H1 (cell line): ENCODE measurements around the gene MBLAC2. TPM values are rescaled to one million over a fixed set of nuclear protein-coding genes. Genes with fewer than 3 reads are reported as not detected.

Experiments
- BACH1 ChIP-seq: IDR thresholded peaks from 2 replicates; pipeline ENCODE4 v1.6.1; 2012; ENCODE audit warnings: low read length, improper control_type of control experiment
- CBX8 ChIP-seq: fragments of 300-800, 300-1000 bp; sonication (generic); IDR thresholded peaks from 2 replicates; pipeline ENCODE4 v1.7.1; 2016; ENCODE audit warnings: low read depth, low read length, borderline replicate concordance
- CHD2 ChIP-seq: IDR thresholded peaks from 2 replicates; pipeline ENCODE4 v1.6.1; 2012; ENCODE audit warnings: low read length, improper control_type of control experiment
- CTBP2 ChIP-seq: IDR thresholded peaks from 2 replicates; pipeline ENCODE4 v1.7.0; 2011; ENCODE audit warnings: borderline replicate concordance, mild to moderate bottlenecking, moderate library complexity, mixed read lengths, low read length; ENCODE audit not compliant: insufficient read depth, insufficient read length
- FOSL1 ChIP-seq: IDR thresholded peaks from 2 replicates; pipeline ENCODE4 v1.6.1; 2011; ENCODE audit warnings: mild to moderate bottlenecking, low read depth, low read length, moderate library complexity; ENCODE audit not compliant: insufficient read depth
- JUND ChIP-seq: IDR thresholded peaks from 2 replicates; pipeline ENCODE4 v1.6.1; 2011; ENCODE audit warnings: mild to moderate bottlenecking, improper control_type of control experiment, low read length
- MAX ChIP-seq: IDR thresholded peaks from 2 replicates; pipeline ENCODE4 v1.6.1; 2012; ENCODE audit warnings: inconsistent platforms
- SIN3A ChIP-seq, 2 experiments: IDR thresholded peaks in 1 of 2; conservative IDR thresholded peaks in 1 of 2; 2 replicates each; pipeline ENCODE4 v1.6.1; 2011 to 2012; ENCODE audit warnings: low read length in 2 of 2, improper control_type of control experiment in 1 of 2, low read depth in 1 of 2, mild to moderate bottlenecking in 1 of 2
- SIRT6 ChIP-seq: IDR thresholded peaks from one replicate; pipeline ENCODE4 v1.7.1; 2012; ENCODE audit warnings: low read length, inconsistent platforms
- SP1 ChIP-seq: IDR thresholded peaks from 2 replicates; pipeline ENCODE4 v1.6.1; 2011; ENCODE audit warnings: low read depth, low read length
- TEAD4 ChIP-seq: IDR thresholded peaks from 2 replicates; pipeline ENCODE4 v1.6.1; 2012; ENCODE audit warnings: low read depth, low read length, inconsistent platforms, mixed read lengths
- polyA plus RNA-seq, 7 experiments: library from polyadenylated mRNA; depleted of rRNA in 3 of 7; stranded (reverse) in 5 of 7; unstranded in 2 of 7; fragments of >200 nt in 5 of 7; fragments of 200-250 nt in 2 of 7; gene quantifications; 1 replicate in 5 of 7; 2 replicates in 1 of 7; 4 replicates in 1 of 7; pipeline versions ENCODE4 v1.2.1 to v1.2.3, GENCODE V29; 2011 to 2013; ENCODE audit warnings: missing spikeins in 2 of 7, mixed read lengths in 2 of 7
- total RNA-seq: library from RNA; stranded (reverse); fragmentation: NEBNext Ultra II Directional; extraction: Animal tissue kit (Norgen Biotek cat#: 25700); gene quantifications from 2 replicates; pipeline ENCODE4 v1.2.1, GENCODE V29; 2021
- TF ChIP-seq, protein P1 (sequence below): IDR thresholded peaks from 2 replicates; pipeline ENCODE4 v1.6.1; 2012; ENCODE audit warnings: low read length, inconsistent platforms
- TF ChIP-seq, protein P2 (sequence below): IDR thresholded peaks from 2 replicates; pipeline ENCODE4 v1.6.1; 2011; ENCODE audit warnings: low read depth, mild to moderate bottlenecking, low read length; ENCODE audit not compliant: insufficient read depth
- TF ChIP-seq, protein P3 (sequence below): IDR thresholded peaks from 2 replicates; pipeline ENCODE4 v1.6.1; 2011; ENCODE audit warnings: low read length, improper control_type of control experiment

The MBLAC2 gene
- total and polyA plus RNA-seq, 2 of the 8 experiments (the other 6 are each of a cell fraction or from before 2014, with no cell fraction given), result 2.8 to 6.7 TPM

DNA sequence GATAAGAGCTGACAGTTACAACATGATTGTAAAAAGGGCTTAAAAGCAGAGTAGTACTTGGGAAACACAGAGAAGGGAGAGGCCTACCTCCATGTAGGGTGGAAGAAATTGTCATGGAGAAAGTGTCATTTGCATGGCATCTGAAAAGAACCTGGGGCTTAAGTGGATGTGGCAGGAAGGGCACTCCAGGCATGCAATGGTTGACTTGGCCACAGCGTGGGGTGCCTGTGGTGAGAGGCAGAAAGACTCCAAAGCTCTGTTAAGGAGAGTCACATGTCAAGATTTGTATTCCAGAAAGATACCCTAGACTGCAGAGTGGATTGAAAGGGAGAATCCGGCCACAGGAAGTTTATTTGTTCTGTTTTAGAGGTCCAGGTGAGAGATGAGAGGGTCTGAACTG is 2.5 kb upstream of the MBLAC2 start (continued):
- peak; percentile 59; the same call in 1 of the 2 replicates for TF ChIP-seq BACH1
- TF ChIP-seq, protein P1, sequence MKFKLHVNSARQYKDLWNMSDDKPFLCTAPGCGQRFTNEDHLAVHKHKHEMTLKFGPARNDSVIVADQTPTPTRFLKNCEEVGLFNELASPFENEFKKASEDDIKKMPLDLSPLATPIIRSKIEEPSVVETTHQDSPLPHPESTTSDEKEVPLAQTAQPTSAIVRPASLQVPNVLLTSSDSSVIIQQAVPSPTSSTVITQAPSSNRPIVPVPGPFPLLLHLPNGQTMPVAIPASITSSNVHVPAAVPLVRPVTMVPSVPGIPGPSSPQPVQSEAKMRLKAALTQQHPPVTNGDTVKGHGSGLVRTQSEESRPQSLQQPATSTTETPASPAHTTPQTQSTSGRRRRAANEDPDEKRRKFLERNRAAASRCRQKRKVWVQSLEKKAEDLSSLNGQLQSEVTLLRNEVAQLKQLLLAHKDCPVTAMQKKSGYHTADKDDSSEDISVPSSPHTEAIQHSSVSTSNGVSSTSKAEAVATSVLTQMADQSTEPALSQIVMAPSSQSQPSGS, result peak; percentile 46; the same call in 1 of the 2 replicates
- peak; percentile 69; the same call in 1 of the 2 replicates for TF ChIP-seq TEAD4
- no peak for TF ChIP-seq CBX8
- TF ChIP-seq, protein P2, sequence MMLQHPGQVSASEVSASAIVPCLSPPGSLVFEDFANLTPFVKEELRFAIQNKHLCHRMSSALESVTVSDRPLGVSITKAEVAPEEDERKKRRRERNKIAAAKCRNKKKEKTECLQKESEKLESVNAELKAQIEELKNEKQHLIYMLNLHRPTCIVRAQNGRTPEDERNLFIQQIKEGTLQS, result no peak
- no peak for TF ChIP-seq SIRT6
- 0 out of 2 replicates have a peak, but pooled peaks have one; percentile 4 for TF ChIP-seq JUND
- no peak for TF ChIP-seq FOSL1
- TF ChIP-seq SIN3A (conservative IDR thresholded peaks at IDR 0.05 in 1 of 2, IDR thresholded peaks at IDR 0.05 in 1 of 2; ENCODE audit: low read depth in 1 of 2, low read length in 2 of 2), result peak in 1 of 2 experiments; percentile 91; a peak in 2 of 4 replicates
- TF ChIP-seq, protein P3, sequence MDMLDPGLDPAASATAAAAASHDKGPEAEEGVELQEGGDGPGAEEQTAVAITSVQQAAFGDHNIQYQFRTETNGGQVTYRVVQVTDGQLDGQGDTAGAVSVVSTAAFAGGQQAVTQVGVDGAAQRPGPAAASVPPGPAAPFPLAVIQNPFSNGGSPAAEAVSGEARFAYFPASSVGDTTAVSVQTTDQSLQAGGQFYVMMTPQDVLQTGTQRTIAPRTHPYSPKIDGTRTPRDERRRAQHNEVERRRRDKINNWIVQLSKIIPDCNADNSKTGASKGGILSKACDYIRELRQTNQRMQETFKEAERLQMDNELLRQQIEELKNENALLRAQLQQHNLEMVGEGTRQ, result 0 out of 2 replicates have a peak, but pooled peaks have one; percentile 30
- peak; percentile 75 for TF ChIP-seq CTBP2
- TF ChIP-seq MAX, result peak; percentile 68
- no peak for TF ChIP-seq CHD2
- 0 out of 2 replicates have a peak, but pooled peaks have one; percentile 22 for TF ChIP-seq SP1
- TF ChIP-seq, all 59 proteins: peak for 13
